ENCODE data around the gene LATS2.
"Not testable (repeated sequence)": the region's sequence is repeated elsewhere in the genome, so short reads cannot be mapped to it uniquely, and the experiment has no call there.

The LATS2 gene

GRCh38 chr13:20948001-20948400, 113.4 kb downstream of the LATS2 start:
- DNase-seq, result not testable (repeated sequence)

- no peak for DNase-seq
Measured at GRCh38 chr13:20945952-20946383, 115.4 kb downstream of the LATS2 start.

- DNase-seq, result no peak
Measured at GRCh38 chr13:20942938-20943559, 118.3 kb downstream of the LATS2 start.

GRCh38 chr13:20940511-20940910, 120.9 kb downstream of the LATS2 start:
- DNase-seq, result not testable (repeated sequence)

- no peak for DNase-seq
Measured at GRCh38 chr13:20940083-20940482, 121.3 kb downstream of the LATS2 start.

- DNase-seq, result no peak
Measured at GRCh38 chr13:20939662-20940061, 121.7 kb downstream of the LATS2 start.

- DNase-seq, result no peak
Measured at GRCh38 chr13:20938302-20938701, 123.1 kb downstream of the LATS2 start.

GRCh38 chr13:20927596-20928257, 133.7 kb downstream of the LATS2 start:
- DNase-seq, result no peak

- not testable (repeated sequence) for DNase-seq
Measured at GRCh38 chr13:20925395-20925790, 136.0 kb downstream of the LATS2 start.

GRCh38 chr13:20924758-20925394, 136.5 kb downstream of the LATS2 start:
- peak; percentile 69 to 76 for DNase-seq

GRCh38 chr13:20923272-20923671, 138.1 kb downstream of the LATS2 start:
- DNase-seq, result no peak

Measured in activated CD4-positive, alpha-beta T cell treated with anti-CD3 and anti-CD28 coated beads for 4 hours (primary cell).